ENCODE results near the gene SLC46A3.

SLC46A3 gene

DNA sequence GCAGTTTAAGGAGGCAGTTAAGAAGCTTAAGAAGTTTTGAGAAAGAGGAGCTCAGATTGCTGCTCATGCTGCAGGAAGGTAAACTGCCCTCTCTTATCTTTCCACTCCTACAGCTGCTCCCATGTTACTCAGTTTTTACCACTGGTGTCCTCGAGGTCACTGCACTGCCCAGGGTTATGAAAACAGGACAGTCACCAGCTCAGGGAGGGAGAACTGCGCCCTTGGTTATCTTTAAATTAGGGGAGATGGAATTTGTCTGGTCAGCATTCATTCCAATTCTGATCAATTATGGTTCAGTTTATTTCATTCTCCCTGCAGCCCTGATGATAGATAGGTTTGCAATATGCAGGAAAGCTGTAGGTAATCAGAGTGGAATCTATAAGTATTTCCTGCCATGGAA lies 10.8 kb upstream of the SLC46A3 start:
- DNase-seq (ENCODE audit: low read depth in 1 of 2, low spot score in 1 of 2): no peak
- TF ChIP-seq POLR2AphosphoS5 (IDR thresholded peaks at IDR 0.05; ENCODE audit: low read depth) (no peak), REST (IDR thresholded peaks at IDR 0.05; ENCODE audit: insufficient replicate concordance, low read depth) (no peak)
- H3K4me3 ChIP-seq (replicated peaks; ENCODE audit: insufficient read depth, low read length): no peak overlapping the region
- H3K27ac ChIP-seq (replicated peaks): no peak overlapping the region
- peaks cover 20% of the 10 kb centered on the region for H3K27me3 ChIP-seq (ENCODE audit: insufficient read depth, poor library complexity, severe bottlenecking)

- Histone ChIP-seq H3K27ac (replicated peaks) (no peak overlapping the region), H3K4me3 (replicated peaks; ENCODE audit: insufficient read depth, low read length) (no peak overlapping the region), H3K27me3 (ENCODE audit: insufficient read depth, poor library complexity, severe bottlenecking) (peaks cover 20% of the 10 kb centered on the region)
- DNase-seq (ENCODE audit: low read depth in 1 of 2, low spot score in 1 of 2): no peak
- TF ChIP-seq GABPA (IDR thresholded peaks at IDR 0.05; ENCODE audit: low read depth) (no peak), SPI1 (IDR thresholded peaks at IDR 0.05; ENCODE audit: borderline replicate concordance, low read depth) (no peak), REST (IDR thresholded peaks at IDR 0.05; ENCODE audit: insufficient replicate concordance, low read depth) (no peak), POLR2AphosphoS5 (IDR thresholded peaks at IDR 0.05; ENCODE audit: low read depth) (no peak)
- TF ChIP-seq, protein P1, sequence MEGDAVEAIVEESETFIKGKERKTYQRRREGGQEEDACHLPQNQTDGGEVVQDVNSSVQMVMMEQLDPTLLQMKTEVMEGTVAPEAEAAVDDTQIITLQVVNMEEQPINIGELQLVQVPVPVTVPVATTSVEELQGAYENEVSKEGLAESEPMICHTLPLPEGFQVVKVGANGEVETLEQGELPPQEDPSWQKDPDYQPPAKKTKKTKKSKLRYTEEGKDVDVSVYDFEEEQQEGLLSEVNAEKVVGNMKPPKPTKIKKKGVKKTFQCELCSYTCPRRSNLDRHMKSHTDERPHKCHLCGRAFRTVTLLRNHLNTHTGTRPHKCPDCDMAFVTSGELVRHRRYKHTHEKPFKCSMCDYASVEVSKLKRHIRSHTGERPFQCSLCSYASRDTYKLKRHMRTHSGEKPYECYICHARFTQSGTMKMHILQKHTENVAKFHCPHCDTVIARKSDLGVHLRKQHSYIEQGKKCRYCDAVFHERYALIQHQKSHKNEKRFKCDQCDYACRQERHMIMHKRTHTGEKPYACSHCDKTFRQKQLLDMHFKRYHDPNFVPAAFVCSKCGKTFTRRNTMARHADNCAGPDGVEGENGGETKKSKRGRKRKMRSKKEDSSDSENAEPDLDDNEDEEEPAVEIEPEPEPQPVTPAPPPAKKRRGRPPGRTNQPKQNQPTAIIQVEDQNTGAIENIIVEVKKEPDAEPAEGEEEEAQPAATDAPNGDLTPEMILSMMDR (IDR thresholded peaks at IDR 0.05; ENCODE audit: insufficient read depth, low read length): no peak
Observed at GRCh38 chr13:28728642-28729041, 9.9 kb upstream of the SLC46A3 start.

DNA sequence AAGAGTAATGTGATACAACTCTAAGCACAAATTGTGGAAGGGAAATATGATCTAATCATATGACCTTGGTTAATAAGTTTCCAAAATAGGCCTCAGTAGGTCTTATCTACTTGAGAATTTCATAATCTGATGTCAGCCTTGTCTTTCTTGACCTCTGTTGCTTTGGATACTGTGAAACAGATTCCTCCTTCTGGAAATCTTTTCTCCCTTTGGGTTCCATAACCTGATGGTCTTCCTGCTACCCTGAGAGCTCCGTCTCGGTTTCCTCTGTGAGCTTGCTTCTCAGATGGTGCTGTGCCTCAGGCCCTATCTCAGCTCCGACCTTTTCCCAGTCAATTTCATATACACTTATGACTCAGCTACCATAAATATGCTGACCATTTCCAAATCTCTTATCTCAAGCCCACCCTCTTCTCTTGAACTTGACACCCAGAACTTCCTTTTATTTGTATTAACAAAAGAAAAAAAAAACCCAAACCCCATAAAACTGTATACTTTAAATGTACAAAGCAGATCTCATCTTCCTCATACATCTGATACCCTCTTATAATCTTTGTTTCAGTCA lies 6.4 kb upstream of the SLC46A3 start:
- TF ChIP-seq GABPA (IDR thresholded peaks at IDR 0.05; ENCODE audit: low read depth) (no peak), SPI1 (IDR thresholded peaks at IDR 0.05; ENCODE audit: borderline replicate concordance, low read depth) (no peak), POLR2AphosphoS5 (IDR thresholded peaks at IDR 0.05; ENCODE audit: low read depth) (no peak), REST (IDR thresholded peaks at IDR 0.05; ENCODE audit: insufficient replicate concordance, low read depth) (no peak)
- TF ChIP-seq, protein P1 (IDR thresholded peaks at IDR 0.05; ENCODE audit: insufficient read depth, low read length): no peak
- Histone ChIP-seq H3K27me3 (ENCODE audit: insufficient read depth, poor library complexity, severe bottlenecking) (peaks cover 23% of the 10 kb centered on the region), H3K4me3 (replicated peaks; ENCODE audit: insufficient read depth, low read length) (no peak overlapping the region), H3K27ac (replicated peaks) (no peak overlapping the region)
- DNase-seq (ENCODE audit: low read depth in 1 of 2, low spot score in 1 of 2): no peak

Data from HL-60 (cell line).